Activated T-cell treated with anti-CD3 and anti-CD28 coated beads for 48 hours (primary cell): ENCODE measurements around the gene PF4V1.

Experiments used
- DNase-seq: peaks from one replicate; pipeline ENCODE4 v3.0.0-alpha.2; 2020; ENCODE audit warnings: low read depth

Gene PF4V1

DNA sequence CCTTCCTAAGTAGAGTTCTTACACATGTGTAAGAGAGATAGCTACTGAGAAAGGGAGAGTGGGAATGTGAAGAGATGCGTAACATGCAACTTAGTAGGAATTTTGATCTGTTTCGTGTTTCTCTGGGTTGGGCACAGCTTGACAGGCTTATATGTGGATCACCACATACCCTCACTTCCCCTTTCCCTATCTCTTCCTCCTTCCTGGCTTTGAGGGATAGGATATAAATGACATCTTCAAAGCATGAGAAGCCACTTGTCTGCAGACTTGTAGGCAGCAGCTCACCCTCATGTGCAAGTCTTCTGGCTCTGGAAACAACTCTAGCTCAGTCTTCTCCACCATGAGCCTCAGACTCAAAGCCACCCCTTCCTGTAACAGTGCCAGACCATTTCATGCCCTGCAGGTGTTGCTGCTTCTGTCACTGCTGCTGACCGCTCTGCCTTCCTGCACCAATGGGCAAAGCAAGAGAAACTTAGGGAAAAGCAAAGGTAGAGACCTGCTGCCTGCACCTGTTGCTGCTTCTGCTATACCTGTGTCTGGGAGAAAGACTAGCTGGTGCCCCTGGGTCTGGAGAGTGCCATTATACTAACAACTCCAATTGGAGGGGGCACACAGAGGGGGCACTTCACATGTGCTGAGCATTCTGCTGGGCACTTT lies 5.4 kb upstream of the PF4V1 start:
- no peak for DNase-seq

DNA sequence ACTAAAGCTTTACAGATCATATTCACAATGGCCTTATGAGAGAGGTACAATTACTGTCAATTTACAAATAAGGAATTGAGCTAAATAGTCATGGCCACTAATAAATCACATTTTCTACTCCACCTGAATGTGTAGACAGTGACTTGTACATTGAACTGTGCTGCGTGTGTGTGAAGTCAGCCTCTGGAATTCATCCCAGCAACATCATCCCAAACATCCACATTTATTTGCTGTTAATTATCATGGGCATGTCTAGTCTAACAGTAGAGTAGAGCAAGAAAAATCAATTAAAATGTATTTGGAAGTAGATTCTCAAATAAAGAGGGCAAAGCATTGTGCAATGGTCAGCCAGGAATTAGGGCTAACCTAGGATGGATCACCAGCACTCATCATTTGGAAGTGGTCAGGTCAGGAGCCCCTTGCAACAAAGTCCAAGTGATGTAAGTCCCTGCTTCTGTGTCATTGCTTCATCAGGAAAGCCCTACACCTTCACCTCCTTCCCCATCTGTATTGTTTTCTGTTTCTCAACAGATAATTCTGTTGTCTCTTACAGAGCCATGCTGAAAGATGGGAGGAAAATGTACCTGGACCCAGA lies 4.8 kb upstream of the PF4V1 start:
- DNase-seq = no peak

DNA sequence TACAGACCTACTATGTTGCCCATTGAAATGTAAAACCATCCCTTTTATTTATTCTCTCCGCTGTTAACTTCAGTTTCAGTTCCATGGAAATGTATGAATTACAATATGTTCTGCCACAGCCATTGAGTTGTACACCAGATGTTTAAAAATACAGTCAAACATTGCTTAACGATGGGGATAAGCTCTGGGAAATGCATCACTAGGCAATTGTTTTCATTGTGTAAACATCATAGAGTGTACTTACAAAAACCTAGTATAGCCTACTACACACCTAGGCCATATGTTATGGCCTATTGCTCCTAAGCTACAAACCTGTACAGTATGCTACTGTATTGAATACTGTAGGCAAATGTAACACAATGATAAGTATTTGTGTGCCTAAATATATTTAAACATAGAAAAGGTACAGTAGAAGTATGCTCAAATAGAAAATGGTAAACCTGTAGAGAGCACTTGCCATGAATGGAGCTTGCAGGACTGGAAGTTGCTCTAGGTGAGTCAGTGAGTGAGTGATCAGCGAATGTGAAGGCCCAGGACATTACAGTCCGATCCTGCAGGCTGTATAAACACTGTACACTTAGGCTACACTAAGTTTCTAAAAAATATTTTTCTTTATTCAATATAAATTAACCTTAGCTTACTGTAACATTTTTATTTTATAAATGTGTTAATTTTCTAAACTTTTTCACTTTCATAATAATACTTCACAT lies 2.7 kb upstream of the PF4V1 start:
- no peak for DNase-seq

DNA sequence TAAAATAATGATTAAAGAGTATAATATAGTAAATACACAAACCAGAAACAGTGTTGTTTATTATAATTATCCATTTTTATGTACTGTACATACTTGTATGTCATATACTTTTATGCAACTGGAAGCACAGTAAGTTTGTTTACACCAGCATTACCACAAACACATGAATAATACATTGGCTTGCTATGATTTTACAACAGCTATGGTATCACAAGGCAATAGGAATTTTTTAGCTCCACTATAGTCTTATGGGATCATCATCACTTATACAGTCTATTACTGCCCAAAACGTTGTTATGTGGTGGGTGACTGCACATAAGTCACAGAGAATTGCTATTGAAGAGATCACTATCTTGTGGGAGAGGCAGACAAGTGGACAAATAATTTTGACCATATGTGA lies 1.8 kb upstream of the PF4V1 start:
- DNase-seq = no peak

DNA sequence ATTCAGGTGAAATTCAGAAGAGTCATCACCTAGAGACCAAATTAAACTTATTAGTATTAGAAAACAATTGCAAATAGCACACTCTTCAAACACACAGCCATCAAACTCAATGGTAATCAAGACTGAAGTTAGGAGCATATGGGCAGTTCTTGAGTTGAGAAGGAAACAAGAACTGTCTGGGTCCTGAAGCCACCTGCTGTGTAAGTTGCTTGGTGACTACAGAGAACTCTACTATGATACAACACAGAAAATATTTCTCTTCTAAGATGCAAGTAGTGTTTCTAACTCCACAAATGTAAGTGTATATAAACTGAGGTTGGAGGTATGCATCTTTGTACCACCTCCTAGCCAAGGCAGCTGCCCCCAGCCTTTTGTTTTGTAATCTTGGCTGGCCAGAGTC lies 325 bp upstream of the PF4V1 start:
- DNase-seq = no peak

DNA sequence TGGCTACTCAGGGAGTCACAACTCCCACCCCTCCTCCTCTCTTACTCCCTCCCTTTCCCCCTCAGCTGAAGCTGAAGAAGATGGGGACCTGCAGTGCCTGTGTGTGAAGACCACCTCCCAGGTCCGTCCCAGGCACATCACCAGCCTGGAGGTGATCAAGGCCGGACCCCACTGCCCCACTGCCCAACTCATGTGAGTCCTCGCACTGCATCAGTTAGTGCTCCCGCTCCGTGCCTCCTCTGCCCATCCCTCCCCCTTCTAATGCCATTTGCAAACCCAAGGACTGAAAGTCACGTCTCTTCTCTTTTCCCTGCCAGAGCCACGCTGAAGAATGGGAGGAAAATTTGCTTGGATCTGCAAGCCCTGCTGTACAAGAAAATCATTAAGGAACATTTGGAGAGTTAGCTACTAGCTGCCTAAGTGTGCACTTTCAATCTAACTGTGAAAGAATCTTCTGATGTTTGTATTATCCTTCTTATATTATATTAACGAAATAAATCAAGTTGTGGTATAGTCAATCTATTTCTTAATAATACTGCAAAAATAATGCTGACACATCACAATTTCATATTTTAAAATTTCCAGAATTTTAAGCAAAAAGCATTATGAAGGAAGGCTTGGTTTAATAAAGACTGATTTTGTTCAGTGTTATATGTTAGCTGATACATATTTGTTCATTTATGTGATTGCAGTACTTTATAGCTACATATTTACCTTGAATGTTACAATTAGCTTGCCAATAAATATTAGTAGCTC lies 800 bp downstream of the PF4V1 start:
- DNase-seq = no peak

DNA sequence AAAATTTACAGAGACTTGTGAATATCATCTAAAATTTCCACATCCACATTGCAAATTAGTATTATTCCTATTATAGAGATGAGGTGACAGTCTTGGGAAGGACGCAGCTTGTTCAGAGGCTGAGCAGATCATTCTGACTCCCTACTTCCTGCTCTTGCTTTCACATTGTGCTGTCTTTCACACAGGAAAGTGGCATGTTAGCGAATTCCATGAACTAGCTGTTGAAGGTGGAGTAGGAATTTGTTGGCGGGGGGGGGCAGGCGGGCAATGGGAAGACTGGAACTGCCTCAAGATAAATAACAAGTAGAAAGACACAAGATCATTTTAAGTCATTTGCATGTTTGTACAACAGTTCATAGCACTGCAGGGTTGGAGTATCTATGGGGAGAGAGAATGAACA lies 2.3 kb downstream of the PF4V1 start:
- DNase-seq = no peak

DNA sequence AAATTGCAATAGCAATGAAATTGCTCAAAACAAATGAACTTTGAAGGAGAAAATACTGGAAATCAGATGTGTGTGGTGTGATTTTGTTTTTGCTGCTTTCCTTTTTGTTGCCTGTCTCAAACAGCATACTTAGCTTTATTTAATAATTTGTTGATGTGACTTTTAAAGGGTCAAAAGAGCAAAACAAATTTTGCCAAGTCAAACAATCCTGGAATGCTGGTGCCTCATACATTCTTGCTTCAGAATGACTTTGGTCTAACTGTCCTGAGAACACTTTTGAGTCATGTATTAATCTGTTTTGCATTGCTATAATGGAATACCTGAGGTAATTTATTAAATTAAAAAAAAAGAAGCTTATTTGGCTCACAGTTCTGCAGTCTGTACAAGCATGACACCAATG lies 3.4 kb downstream of the PF4V1 start:
- DNase-seq = no peak

DNA sequence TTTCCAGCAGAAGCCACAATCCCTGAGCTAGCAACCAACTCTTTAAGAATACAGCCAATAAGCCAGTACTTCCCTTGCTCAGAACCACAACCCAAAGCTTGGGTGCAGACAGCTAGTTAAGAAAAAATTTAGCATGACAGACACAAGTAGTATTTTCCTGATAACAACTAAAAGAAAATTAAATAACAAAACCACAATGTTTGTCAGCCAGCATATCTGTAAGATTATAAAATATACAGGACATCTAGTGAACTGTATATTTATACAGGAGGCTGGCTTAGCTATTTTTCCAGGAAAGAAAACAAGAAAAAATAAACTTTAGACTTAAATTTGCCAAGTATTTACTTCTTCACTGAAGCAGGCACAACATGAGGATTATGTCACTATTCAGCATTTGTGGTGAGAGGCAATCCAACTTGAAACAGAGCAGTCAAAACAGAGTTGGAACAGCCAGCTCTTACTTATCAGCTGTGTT lies 6.6 kb downstream of the PF4V1 start:
- DNase-seq = no peak

DNA sequence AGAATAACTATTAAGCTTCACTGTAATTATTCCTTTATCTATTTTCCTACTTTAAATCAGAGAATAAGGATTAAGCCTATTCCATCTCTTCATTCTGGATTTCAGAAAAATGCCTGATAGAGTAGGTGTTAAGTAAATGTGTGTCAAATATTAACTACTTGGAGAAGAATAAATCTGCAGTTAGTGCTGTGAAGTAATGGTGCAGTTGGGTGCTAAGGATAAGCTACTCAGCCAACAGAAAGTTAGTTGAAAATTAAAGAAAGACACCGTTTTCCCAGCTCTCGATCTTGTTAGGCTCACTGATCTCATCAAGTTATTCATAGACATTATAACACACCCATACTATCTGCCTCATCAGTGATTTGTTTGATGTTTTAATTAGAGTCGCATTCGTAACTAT lies 7.1 kb downstream of the PF4V1 start:
- DNase-seq = no peak

DNA sequence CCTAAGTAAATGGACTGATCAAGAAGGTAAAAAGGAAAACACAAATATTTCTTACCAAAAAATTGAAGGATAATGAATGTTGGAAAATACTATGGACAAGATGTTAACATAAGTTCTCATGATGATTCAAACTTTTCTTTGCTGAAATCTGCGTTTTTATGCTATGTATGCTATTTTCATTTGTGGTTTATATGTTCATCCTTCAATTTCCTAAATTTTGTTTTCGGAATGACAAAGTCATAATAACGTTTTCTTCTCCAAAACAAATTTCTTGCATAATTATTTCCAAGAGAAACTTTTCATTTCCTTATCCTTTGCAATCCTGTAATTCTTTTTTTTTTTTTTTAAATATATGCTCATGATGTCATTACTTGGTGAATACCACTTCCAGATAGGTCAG lies 7.8 kb downstream of the PF4V1 start:
- no peak for DNase-seq

DNA sequence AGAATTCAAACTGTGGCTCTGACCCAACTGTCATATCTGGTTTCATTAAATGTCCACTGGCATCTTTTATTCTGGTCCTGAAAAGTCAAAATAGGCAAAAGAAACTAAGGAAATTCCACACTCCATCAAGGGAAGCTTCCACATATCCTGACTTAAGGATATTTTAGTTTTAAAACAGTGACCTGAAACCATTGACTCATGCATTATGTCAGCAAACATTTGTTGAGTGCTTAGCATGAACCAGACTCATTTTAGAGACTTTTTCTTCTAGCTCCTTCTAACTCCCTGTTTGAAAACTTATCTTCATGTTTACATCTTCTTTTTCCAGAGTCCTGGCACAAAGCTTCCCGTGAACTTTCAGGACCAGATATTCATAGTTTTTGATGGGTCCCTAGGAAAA lies 9.2 kb downstream of the PF4V1 start:
- no peak for DNase-seq

DNA sequence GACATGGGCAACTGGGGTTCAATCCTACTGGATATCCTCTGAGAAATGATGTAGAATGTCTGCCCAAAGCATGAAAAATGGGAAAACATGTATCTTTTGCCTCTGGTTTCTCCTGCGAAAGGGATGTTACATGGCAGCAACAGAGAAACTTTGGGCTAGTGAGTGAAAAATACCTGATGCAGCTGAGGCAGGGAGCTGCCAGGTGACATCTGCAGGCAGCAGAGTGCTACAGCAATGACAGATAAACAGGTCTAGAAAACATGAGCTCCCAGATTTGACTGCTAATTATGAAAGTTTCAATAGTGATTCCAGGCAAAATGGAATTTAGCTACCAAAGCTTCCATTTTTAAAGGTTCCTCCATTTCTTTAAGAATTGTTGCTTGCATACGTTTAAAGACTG lies 11.3 kb downstream of the PF4V1 start:
- no peak for DNase-seq

DNA sequence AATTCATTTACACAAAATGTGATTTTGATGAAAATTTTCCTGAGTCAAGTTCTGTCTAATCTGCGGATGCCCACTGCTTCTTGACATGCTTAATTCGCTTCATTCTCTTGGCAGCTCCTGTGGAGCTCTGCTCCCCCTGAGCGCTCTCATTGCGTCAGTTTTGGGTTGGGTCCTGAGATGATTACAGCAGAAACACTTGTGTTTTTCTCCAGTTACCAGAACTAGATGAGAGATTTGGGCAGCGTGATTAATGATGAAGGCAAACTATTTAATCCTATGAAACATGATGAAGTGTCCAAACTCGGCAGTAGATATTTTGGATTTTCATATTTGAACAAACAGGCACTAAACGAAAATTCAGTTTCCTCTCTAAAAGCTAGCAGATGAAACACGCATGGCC lies 11.9 kb downstream of the PF4V1 start:
- no peak for DNase-seq

DNA sequence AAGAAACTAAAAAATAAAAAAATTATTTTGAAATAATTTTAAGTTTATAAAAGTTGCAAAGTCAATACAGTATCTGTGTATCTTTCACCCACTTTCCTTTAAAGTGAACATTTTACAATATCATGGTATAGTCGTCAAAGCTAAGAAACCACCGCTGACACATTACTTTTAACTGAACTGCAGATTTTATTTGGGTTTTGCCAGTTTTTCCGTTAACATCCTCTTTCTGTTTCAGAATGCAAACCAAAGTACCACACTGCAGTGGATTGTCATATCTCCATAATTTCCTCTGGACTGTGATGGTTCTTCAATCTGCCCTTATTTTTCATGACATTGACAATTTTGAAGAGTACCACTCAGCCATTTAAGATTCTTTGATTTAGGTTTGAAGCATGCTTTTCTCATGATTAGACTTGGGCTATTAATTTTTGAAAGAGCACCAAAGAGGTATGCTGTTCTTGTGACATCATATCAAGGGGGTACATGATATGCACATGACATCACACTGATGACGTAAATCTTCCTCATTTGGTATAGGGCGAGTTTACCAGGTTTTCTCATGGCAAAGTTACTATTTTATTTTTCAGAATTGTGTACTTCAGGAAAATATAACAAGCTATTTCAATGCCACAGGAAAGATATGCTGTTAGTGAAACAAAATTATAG lies 12.5 kb downstream of the PF4V1 start:
- DNase-seq = no peak

DNA sequence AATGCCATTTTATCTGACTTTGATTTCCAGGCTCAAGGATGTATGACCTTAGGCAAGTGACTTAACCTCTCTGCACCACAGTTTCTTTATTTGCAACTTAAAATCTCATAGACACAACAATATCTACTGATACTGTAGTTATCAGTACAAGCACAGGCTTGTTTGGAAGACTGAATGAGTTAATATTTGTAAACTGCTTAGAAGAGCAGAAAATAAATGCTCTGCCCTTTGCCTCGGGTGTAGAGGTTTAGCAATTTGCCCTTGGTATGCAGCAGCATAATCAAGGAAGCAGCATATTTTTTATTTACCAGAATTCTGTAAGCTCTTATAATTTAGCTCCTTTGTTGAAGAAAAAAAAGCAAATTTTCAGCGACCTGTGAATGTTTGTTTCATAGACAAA lies 13.2 kb downstream of the PF4V1 start:
- no peak for DNase-seq

DNA sequence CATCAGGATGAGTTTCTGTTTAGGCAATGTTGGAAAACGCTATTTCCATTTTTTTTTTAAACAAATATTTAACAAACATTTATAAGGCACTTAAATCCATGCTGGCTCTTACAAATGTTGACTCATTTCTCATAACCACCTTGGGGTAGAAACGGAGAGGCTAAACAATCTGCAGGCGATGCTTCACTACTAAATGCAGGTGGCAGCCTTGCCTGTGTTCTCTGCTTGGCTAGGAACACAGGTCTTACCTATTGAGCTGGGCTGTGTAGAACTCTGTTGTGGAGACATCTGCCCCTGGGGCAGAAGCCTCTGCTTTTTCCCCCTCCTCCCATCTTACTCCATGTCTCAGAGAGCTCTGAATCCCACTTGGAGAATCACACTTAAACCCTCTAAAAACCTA lies 14.7 kb downstream of the PF4V1 start:
- no peak for DNase-seq

DNA sequence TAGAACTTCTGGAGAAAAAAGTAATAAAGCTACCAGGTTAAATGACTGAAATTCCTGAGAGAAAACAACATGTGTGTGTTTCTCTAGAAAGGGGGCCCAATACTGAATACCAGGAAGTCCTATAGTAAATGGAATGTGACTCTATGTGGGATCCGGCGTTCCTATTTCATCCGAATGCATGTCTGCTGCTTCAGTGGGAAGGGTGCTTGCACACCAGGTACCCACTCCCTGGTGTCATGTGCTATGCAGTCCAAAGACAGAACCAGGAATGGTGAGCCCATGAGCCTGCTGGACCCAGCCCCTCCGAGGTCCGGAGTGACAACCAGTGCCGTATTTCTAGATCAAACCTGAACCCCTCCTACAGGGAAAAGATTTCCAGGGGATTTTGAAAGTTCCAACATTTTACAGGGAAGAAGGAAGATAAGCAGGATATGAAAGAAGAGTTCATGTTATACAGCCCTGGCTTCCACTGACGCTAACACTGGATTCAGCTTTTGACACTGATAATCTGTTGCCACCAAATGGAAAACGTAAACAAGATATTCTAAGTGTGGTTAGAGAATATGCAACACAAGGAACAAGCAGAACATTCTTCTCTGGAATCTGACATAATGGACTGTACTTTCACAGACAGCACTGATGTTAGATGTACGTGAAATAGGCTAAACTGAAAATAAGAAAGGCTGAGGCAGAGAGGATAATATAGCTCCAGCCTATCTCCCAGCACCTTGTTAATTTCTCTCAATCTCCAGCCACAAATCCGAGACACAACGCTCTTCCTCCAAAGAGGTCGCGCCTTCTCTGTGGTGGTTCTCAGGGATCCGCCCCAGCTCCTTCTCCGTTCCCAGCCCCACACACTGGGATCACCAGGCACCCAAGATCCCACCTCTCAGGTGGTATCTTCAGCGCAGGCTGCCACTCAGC lies 15.4 kb downstream of the PF4V1 start:
- no peak for DNase-seq

DNA sequence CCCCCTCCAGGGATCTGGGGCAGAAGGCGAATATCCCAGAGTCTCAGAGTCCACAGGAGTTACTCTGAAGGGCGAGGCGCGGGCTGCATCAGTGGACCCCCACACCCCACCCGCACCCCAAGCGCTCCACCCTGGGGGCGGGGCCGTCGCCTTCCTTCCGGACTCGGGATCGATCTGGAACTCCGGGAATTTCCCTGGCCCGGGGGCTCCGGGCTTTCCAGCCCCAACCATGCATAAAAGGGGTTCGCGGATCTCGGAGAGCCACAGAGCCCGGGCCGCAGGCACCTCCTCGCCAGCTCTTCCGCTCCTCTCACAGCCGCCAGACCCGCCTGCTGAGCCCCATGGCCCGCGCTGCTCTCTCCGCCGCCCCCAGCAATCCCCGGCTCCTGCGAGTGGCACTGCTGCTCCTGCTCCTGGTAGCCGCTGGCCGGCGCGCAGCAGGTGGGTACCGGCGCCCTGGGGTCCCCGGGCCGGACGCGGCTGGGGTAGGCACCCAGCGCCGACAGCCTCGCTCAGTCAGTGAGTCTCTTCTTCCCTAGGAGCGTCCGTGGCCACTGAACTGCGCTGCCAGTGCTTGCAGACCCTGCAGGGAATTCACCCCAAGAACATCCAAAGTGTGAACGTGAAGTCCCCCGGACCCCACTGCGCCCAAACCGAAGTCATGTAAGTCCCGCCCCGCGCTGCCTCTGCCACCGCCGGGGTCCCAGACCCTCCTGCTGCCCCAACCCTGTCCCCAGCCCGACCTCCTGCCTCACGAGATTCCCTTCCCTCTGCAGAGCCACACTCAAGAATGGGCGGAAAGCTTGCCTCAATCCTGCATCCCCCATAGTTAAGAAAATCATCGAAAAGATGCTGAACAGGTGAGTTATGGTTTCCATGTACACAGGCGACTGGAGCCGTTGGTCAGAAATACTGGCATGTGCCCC lies 16.3 kb downstream of the PF4V1 start, which contains the start of gene CXCL1:
Gene CXCL1, plus strand, starts transcription at position 264 of the 926 bp plus-strand sequence. Its CDS starts 78 bp downstream, at position 342.
- DNase-seq = no peak

DNA sequence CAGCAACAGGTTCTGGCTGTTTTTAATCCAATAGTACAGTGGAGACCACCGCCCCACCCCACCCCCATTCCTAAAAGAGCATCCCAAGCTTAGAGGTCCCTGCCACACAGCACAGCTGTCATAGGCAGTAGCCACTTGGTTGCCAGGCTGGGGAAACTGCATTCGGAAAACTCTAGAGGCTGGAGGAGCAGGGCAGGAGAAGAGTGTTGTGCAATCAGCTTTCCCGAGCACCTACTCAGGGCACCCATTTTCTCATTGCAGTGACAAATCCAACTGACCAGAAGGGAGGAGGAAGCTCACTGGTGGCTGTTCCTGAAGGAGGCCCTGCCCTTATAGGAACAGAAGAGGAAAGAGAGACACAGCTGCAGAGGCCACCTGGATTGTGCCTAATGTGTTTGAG lies 17.2 kb downstream of the PF4V1 start:
- DNase-seq = no peak
